ENCODE measurements around the gene AIP. TPM values are rescaled to one million over a fixed set of nuclear protein-coding genes. Genes with fewer than 3 reads are reported as not detected.

The AIP gene
- polyA plus RNA-seq, 3 donors, result 76.7 to 132 (median 99.3) TPM

DNA sequence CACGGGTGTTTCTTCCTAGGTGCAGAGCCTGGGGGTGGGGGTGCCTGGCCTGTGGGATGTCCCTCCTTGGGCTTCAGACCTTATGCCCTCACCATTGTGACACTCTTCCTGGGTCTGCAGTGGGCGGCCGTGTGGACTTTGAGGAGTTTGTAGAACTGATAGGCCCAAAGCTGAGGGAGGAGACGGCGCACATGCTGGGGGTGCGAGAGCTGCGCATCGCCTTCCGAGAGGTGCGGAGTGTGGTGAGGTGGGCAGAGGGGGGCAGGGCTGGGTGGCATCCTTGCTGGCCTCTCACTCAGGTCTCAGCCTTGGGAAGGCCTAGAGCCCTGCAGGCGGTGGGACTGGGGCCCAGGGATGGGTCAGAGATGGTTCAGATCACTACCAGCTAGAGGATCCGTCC, 25.4 kb upstream of the AIP start:
- peaks cover 9 to 11% of the 10 kb centered on the region in 2 donors for H3K4me1 ChIP-seq (ENCODE audit: control insufficient read depth in 1 of 2, insufficient read depth in 2 of 2, low read length in 2 of 2)
- peaks cover 1 to 7% (median 6%) of the 10 kb centered on the region in 3 donors for H3K27me3 Mint-ChIP-seq (ENCODE audit: low read depth in 3 of 3)
- H3K36me3 Mint-ChIP-seq, result no peaks in the 10 kb centered on the region
- no peaks in the 10 kb centered on the region for H3K36me3 ChIP-seq (replicated peaks in 1 of 2; ENCODE audit: control insufficient read depth in 1 of 2, insufficient read depth in 2 of 2, low read length in 2 of 2)
- no peak overlapping the region for H3K9ac ChIP-seq (ENCODE audit: insufficient read depth, low read length, poor library complexity, severe bottlenecking)
- H3K27ac Mint-ChIP-seq, result no peak overlapping the region
- no peak overlapping the region for H3K4me2 ChIP-seq (replicated peaks; ENCODE audit: extremely low read depth, low read length, poor library complexity, severe bottlenecking)
- H2AFZ ChIP-seq (ENCODE audit: insufficient read depth, low read depth, low read length, poor library complexity, severe bottlenecking), result no peak overlapping the region
- no peak for TF ChIP-seq CTCF (IDR thresholded peaks at IDR 0.05)
- intact Hi-C loops (cut with micrococcal nuclease), result no loop called here
- no peaks in the 10 kb centered on the region for H3K9me3 ChIP-seq (replicated peaks in 1 of 2; ENCODE audit: control insufficient read depth in 1 of 2, insufficient read depth in 1 of 2, low read length in 2 of 2)
- no peaks in the 10 kb centered on the region for H3K9me3 Mint-ChIP-seq
- H4K20me1 ChIP-seq (ENCODE audit: insufficient read depth, low read length), result no peaks in the 10 kb centered on the region
- H3K4me3 Mint-ChIP-seq, result no peak overlapping the region
- H3K4me3 ChIP-seq (replicated peaks in 1 of 3; ENCODE audit: low read depth in 2 of 3, low read length in 3 of 3), result no peak overlapping the region
- H3K27ac ChIP-seq (ENCODE audit: low read depth in 1 of 2, low read length in 2 of 2), result no peak overlapping the region
- 99% methylated on average over 8 of the region's 12 CpGs for WGBS (ENCODE audit: insufficient coverage)
- H3K27me3 ChIP-seq (ENCODE audit: control insufficient read depth in 2 of 2, insufficient read depth in 2 of 2, low read length in 2 of 2), result no peaks in the 10 kb centered on the region
- no peaks in the 10 kb centered on the region for H3K79me2 ChIP-seq (ENCODE audit: insufficient read depth, low read length)
- no peak for DNase-seq
- H3K4me1 Mint-ChIP-seq, result peaks cover 7% of the 10 kb centered on the region

DNA sequence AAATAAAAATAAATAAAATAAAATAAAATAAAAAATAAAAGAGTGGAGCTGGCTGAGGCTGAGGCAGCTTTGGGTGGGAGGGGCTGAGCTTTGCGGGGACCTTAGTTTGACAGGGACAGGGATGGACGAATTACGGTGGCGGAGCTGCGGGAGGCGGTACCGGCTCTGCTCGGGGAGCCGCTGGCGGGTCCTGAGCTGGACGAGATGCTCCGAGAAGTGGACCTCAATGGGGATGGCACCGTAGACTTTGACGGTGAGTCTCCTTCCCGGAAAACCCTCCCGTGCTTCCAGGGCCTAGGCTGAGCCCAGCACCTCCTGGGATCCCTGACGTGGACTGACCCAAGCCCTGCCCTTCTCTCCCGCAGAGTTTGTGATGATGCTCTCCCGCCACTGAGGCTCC, 24.6 kb upstream of the AIP start:
- H3K79me2 ChIP-seq (ENCODE audit: insufficient read depth, low read length), result no peaks in the 10 kb centered on the region
- intact Hi-C loops (cut with micrococcal nuclease), result no loop called here
- no peak for TF ChIP-seq CTCF (IDR thresholded peaks at IDR 0.05)
- no peaks in the 10 kb centered on the region for H4K20me1 ChIP-seq (ENCODE audit: insufficient read depth, low read length)
- peaks cover 1 to 7% (median 6%) of the 10 kb centered on the region in 3 donors for H3K27me3 Mint-ChIP-seq (ENCODE audit: low read depth in 3 of 3)
- peaks cover 9 to 12% of the 10 kb centered on the region in 2 donors for H3K4me1 ChIP-seq (ENCODE audit: control insufficient read depth in 1 of 2, insufficient read depth in 2 of 2, low read length in 2 of 2)
- no peaks in the 10 kb centered on the region for H3K9me3 Mint-ChIP-seq
- H3K27ac ChIP-seq (ENCODE audit: low read depth in 1 of 2, low read length in 2 of 2), result no peak overlapping the region
- H3K27ac Mint-ChIP-seq, result peak overlapping the region in 2 of 7 donors; percentile 36 to 52
- WGBS (ENCODE audit: insufficient coverage), result 96% methylated on average over 18 of the region's 19 CpGs
- H3K36me3 ChIP-seq (replicated peaks in 1 of 2; ENCODE audit: control insufficient read depth in 1 of 2, insufficient read depth in 2 of 2, low read length in 2 of 2), result no peaks in the 10 kb centered on the region
- H3K4me3 ChIP-seq (replicated peaks in 1 of 3; ENCODE audit: low read depth in 2 of 3, low read length in 3 of 3), result no peak overlapping the region
- H3K27me3 ChIP-seq (ENCODE audit: control insufficient read depth in 2 of 2, insufficient read depth in 2 of 2, low read length in 2 of 2), result no peaks in the 10 kb centered on the region
- no peak overlapping the region for H3K9ac ChIP-seq (ENCODE audit: insufficient read depth, low read length, poor library complexity, severe bottlenecking)
- H3K4me2 ChIP-seq (replicated peaks; ENCODE audit: extremely low read depth, low read length, poor library complexity, severe bottlenecking), result no peak overlapping the region
- H3K9me3 ChIP-seq (replicated peaks in 1 of 2; ENCODE audit: control insufficient read depth in 1 of 2, insufficient read depth in 1 of 2, low read length in 2 of 2), result no peaks in the 10 kb centered on the region
- peaks cover 7% of the 10 kb centered on the region for H3K4me1 Mint-ChIP-seq
- no peak overlapping the region for H2AFZ ChIP-seq (ENCODE audit: insufficient read depth, low read depth, low read length, poor library complexity, severe bottlenecking)
- DNase-seq, result no peak
- no peak overlapping the region for H3K4me3 Mint-ChIP-seq
- no peaks in the 10 kb centered on the region for H3K36me3 Mint-ChIP-seq
